ENCODE data around the gene RAE1. TPM values are rescaled to one million over a fixed set of nuclear protein-coding genes. Genes with fewer than 3 reads are reported as not detected.
"Not testable (repeated sequence)": the region's sequence is repeated elsewhere in the genome, so short reads cannot be mapped to it uniquely, and the experiment has no call there.

RAE1 gene
- total RNA-seq, 1 donor from 2014 or later, result 22.8 TPM

GRCh38 chr20:57417051-57417689, 66.1 kb downstream of the RAE1 start:
- ATAC-seq, result no peak

DNA sequence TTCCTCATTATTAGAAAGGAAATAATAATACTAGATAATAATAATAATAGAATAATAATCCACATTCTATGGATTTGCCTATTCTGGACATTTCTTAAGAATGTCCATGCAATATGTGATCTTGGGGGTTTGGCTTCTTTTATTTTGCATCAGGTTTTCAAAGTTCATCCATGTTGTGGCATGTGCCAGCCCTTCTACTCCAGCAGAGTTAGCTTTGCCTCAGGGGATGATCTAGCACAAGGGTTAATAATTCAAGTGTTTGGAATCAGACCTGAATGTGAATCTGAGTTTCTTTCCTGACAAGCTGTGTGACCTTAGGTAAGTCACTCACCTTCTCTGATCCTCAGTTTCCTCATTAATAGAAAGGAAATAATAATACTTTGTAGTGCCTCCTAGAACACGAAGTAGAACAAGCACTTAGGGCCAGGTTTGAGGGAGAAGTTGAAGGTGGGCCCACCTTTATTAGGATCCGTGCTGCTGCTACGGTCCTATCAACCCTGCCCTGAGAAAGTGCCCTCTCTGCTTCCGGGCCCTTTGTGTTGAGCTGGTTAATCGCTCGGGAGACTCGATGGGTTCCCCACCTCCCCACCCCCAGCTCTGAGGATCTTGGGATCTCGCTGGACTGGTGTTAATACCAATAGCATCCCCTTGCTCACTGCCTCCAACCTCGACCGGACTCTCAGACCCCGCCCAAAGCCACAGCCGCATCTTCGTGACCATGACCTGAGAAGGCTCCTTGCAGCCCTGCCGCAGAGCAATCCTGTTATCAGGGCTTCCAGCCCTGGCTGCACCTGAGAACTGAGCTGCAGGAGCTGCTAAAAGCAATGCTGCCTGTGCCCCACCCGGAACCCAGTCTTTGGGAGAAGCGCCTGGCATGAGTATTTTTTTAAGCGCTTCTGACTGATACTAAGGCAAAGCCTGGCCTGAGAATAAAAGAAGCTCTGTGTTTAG, 67.0 kb downstream of the RAE1 start:
- no peak for ATAC-seq

GRCh38 chr20:57419479-57419878, 68.4 kb downstream of the RAE1 start:
- ATAC-seq, result not testable (repeated sequence)

DNA sequence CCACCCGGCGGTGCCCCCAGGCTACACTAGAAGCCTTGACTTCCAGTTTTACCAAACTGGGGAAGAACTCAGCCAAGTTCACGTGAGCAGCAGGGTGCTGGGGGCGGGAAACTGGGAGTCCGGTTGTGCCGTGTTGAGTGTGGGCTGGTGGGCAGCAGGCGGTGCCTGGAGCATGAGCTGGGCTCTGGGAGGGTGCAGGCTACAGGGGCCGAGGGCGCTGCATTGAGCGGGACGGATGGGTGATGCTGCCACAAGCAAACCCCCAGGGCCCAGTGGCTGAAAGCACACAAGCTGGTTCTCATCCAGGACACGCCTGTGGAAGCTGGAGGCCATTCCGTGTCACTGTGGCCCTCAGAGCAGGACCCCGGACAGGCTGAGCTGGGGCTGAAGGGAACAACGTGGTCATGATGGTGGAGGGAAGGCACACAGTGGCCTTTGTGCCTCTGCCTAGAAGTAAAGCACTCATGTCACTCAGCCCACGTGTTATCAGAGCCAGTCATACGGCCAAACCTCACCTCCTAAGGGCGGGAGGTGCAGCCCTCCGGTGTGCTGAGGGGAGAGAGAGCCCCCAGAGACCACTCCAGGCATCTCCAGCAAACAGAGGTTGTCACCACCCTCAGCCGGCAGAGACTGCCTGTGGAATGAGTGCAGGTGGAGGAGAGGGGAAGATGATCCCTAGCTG, 69.7 kb downstream of the RAE1 start:
- no peak for ATAC-seq

DNA sequence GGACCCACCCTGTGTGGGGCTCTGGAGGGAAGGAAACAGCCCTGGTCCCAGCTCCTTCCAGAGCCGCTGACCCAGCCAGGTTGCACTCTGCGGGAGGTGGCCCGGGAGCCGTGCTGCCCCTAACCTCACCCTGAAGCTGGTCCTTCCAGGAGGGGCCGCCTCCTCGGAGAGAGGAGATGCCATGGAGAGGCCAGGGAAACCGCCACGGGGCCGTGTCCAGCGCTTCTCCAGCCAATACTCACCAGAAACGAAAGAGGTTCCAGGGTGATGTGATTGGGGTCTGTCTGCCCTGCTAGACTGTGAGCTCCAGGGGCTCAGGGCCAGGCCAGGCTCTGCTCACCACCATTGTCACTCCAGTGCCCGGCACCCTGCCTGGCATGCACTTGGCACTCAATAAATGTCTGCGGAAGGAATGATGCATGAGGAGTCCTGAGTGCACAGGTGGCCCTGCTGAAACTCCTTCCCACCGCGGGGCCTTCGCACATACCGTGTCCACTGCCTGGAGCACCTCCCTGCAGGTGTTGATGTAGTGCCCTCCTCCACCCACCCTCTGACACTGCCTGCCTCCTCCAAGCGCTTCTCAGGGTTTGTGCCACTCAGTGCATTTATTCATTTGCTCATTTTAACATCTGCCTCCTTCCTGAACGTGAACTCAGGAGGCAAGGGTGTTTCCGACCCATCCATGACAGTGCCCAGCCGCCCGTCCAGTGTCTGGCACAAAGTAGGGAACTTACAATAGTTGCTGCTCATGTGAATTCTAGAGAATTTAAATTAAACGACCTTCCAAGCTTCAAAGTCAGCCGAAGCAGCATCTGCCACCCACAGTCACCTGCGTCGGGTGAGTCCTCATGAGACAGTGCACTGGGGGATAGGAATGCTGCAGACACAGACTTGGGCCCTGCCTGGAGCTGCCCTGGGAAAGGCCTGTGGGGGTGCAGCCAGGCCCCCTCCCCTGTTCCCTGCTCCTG, 70.5 kb downstream of the RAE1 start:
- ATAC-seq, result no peak

GRCh38 chr20:57422254-57422653, 71.2 kb downstream of the RAE1 start:
- no peak for ATAC-seq

DNA sequence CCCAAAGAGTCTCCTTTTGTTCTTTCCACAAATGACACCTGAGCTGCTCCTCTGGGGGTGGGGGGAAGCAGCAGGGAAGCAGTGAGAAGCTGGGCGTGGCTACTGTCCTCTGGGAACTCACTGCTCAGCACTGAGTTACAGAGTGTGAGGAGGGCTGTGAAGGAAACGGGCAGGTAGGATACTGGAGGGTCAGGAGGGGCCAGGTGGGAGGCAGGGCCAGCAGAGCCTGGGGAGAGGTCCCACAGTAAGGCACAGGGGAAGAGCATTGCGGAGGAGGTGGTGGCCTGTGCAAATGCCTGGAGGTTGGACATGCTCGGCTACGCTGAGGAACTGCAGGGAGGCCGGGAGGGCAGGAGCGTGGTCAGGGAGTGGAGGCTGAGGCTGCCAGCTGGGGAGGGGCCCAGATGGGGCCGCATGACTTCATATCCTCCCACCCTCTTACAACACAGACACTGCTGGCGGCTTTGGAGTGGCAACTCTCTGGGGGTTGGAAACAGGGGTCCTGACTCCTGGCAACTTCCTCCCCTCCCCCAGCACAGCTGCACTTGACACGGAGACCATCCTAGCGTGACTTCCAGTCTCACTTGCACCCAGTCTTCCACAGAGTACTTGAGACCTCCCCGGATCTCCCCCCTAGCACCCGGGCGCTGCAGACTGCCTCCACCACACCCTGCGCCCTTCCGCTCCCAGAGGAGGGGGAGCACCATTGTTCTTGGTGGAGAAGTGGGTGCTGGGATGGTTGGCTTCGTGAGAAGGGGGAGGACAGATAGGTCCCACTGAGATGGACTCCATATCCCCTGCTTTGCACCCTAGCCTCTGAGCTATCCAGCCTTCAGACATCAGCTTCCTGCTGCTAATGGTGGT, 74.3 kb downstream of the RAE1 start:
- no peak for ATAC-seq

GRCh38 chr20:57426271-57426689, 75.2 kb downstream of the RAE1 start:
- ATAC-seq, result no peak

- no peak for ATAC-seq
These were observed 75.8 kb downstream of the RAE1 start for GRCh38 chr20:57426831-57427230.

GRCh38 chr20:57428324-57429158, 77.5 kb downstream of the RAE1 start:
- no peak for ATAC-seq

Other genes with a start within 250 kb of the RAE1 start
- 34.2 TPM for gene BMP7, start 84.6 kb upstream of the RAE1 start, total RNA-seq
- gene SPO11, start 21.5 kb upstream of the RAE1 start, total RNA-seq, result not detected
- 12.3 TPM for gene RBM38, start 40.1 kb downstream of the RAE1 start, total RNA-seq
- gene CTCFL, start 173.9 kb downstream of the RAE1 start, total RNA-seq, result not detected
- gene PCK1, start 209.9 kb downstream of the RAE1 start, total RNA-seq, result 0.64 TPM